PC-9 (cell line): ENCODE results near the gene SPOCK2. TPM values are rescaled to one million over a fixed set of nuclear protein-coding genes. Genes with fewer than 3 reads are reported as not detected.

Experiments
- BruUV-seq: library from RNA; stranded (reverse); fragments of 400-500 nt; replicated peaks from 2 replicates; lab custom pipeline; 2021; lab: Mats Ljungman, UMichigan
- CTCF ChIA-PET: fragments of 300-600 bp; sonication (Branson Sonifier 250); formaldehyde crosslinking; loops from one replicate; lab custom pipeline; 2022; ENCODE audit warnings: antibody characterized with exemption; lab: Charles Lee
- POLR2A ChIA-PET: fragments of 300-600 bp; sonication (Branson Sonifier 250); formaldehyde crosslinking; loops from one replicate; lab custom pipeline; 2022; ENCODE audit warnings: antibody characterized with exemption; ENCODE audit not compliant: unreplicated experiment; lab: Charles Lee
- DNase-seq, 2 experiments: peaks; one replicate each; pipeline versions ENCODE4 v3.0.0 to v3.0.0-alpha.2; 2015 to 2022; ENCODE audit warnings: mixed read lengths in 1 of 2
- H2AFZ ChIP-seq: fragments of 200-600 bp; sonication (generic); 2 replicates; pipeline ENCODE4 v1.8.1; 2017; ENCODE audit warnings: antibody characterized with exemption
- H3F3A ChIP-seq: fragments of 200-600 bp; sonication (generic); 2 replicates; pipeline ENCODE4 v1.8.1; 2017; ENCODE audit warnings: antibody characterized with exemption, mild to moderate bottlenecking, low read depth; ENCODE audit not compliant: insufficient read depth
- H3K27ac ChIP-seq: fragments of 200-600 bp; sonication (generic); 2 replicates; pipeline ENCODE4 v1.6.1; 2016; ENCODE audit warnings: mixed run types
- H3K27me3 ChIP-seq: fragments of 200-600 bp; sonication (generic); 2 replicates; pipeline ENCODE4 v1.6.1; 2016; ENCODE audit warnings: low read depth, mixed run types; ENCODE audit not compliant: insufficient read depth
- H3K36me3 ChIP-seq: fragments of 200-600 bp; sonication (generic); 2 replicates; pipeline ENCODE4 v1.6.1; 2016; ENCODE audit warnings: low read depth, mixed run types
- H3K4me1 ChIP-seq: fragments of 200-600 bp; sonication (generic); replicated peaks from 2 replicates; pipeline ENCODE4 v1.6.1; 2016; ENCODE audit warnings: mixed run types; ENCODE audit not compliant: insufficient read depth
- H3K4me2 ChIP-seq: fragments of 200-600 bp; sonication (generic); 2 replicates; pipeline ENCODE4 v1.6.1; 2017; ENCODE audit warnings: mixed run types
- H3K4me3 ChIP-seq: fragments of 200-600 bp; sonication (generic); 2 replicates; pipeline ENCODE4 v1.6.1; 2016; ENCODE audit warnings: mixed run types
- H3K79me2 ChIP-seq: fragments of 200-600 bp; sonication (generic); 2 replicates; pipeline ENCODE4 v1.6.1; 2017; ENCODE audit warnings: low read depth, mixed run types
- H3K9me2 ChIP-seq: fragments of 200-600 bp; sonication (generic); 2 replicates; pipeline ENCODE4 v1.8.1; 2017; ENCODE audit warnings: mild to moderate bottlenecking; ENCODE audit not compliant: insufficient read depth
- H3K9me3 ChIP-seq: fragments of 200-600 bp; sonication (generic); 2 replicates; pipeline ENCODE4 v1.8.1; 2016; ENCODE audit warnings: low read depth; ENCODE audit not compliant: insufficient read depth
- H4K20me1 ChIP-seq: fragments of 200-600 bp; sonication (generic); 2 replicates; pipeline ENCODE4 v1.8.1; 2017; ENCODE audit not compliant: insufficient read depth
- EZH2 ChIP-seq: fragments of 200-600 bp; sonication (generic); IDR thresholded peaks from 2 replicates; pipeline ENCODE4 v1.8.0; 2017; ENCODE audit warnings: antibody characterized with exemption, low read depth
- intact Hi-C: fragments of 100-400 bp; cut with micrococcal nuclease; formaldehyde crosslinking; loops from one replicate; pipeline ENCODE4 v1.10.0; 2022; ENCODE audit not compliant: unreplicated experiment
- total RNA-seq: library from RNA; stranded (reverse); gene quantifications from 2 replicates; pipeline ENCODE4 v1.2.3, GENCODE V29; 2021
- TF ChIP-seq, protein P1 (sequence below): fragments of 200-600 bp; sonication (generic); conservative IDR thresholded peaks from 2 replicates; pipeline ENCODE4 v1.6.1; 2017; ENCODE audit warnings: mixed run types, antibody characterized with exemption, mild to moderate bottlenecking, moderate library complexity

Gene SPOCK2
- total RNA-seq, 1 experiment from 2014 or later = 5.3 TPM

DNA sequence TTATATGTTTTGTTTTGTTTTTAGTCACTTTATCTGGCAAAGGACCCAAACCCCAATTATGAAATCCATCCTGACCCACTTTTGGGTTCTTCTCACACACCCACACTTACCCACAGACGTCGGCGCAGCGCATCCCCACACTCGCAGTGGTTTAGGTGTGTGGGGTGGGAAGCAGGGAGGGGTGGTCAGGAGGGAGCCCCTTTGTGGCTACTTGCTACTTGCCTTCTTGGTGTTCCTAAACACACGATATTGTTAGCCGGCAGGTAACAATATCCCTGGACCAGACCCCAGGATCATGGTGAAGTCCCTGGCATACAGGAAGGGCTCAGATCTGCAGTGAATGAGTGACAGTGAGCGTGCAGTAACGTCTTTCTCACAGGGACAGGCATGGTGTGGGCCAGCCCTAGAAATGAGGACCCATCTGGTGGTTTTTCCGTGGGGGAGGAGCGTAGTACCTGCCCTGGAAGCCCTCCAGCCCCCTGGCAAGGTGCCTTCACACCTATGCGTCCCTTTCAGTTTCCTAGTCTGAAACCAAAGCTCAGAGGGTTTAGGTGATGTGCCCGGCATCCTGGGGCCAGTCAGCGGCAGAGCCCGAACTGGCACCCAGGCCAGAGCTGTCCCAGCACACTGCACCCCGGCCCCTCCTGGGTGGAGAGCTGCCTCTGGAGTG, 4.4 kb downstream of the SPOCK2 start:
- no peak overlapping the region for H3K4me3 ChIP-seq
- no peak for DNase-seq
- no peaks in the 10 kb centered on the region for H3K27me3 ChIP-seq
- POLR2A ChIA-PET = no interaction called here
- peaks cover 44% of the 10 kb centered on the region for H3F3A ChIP-seq
- no peaks in the 10 kb centered on the region for H4K20me1 ChIP-seq
- H3K4me2 ChIP-seq = no peak overlapping the region; the same call in 1 of the 2 replicates
- BruUV-seq = no TSS peak
- peaks cover 53% of the 10 kb centered on the region for H3K4me1 ChIP-seq
- no peaks in the 10 kb centered on the region for H3K79me2 ChIP-seq
- TF ChIP-seq EZH2 = no peak
- TF ChIP-seq, protein P1, sequence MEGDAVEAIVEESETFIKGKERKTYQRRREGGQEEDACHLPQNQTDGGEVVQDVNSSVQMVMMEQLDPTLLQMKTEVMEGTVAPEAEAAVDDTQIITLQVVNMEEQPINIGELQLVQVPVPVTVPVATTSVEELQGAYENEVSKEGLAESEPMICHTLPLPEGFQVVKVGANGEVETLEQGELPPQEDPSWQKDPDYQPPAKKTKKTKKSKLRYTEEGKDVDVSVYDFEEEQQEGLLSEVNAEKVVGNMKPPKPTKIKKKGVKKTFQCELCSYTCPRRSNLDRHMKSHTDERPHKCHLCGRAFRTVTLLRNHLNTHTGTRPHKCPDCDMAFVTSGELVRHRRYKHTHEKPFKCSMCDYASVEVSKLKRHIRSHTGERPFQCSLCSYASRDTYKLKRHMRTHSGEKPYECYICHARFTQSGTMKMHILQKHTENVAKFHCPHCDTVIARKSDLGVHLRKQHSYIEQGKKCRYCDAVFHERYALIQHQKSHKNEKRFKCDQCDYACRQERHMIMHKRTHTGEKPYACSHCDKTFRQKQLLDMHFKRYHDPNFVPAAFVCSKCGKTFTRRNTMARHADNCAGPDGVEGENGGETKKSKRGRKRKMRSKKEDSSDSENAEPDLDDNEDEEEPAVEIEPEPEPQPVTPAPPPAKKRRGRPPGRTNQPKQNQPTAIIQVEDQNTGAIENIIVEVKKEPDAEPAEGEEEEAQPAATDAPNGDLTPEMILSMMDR = no peak
- H2AFZ ChIP-seq = no peak overlapping the region
- no peaks in the 10 kb centered on the region for H3K9me3 ChIP-seq
- H3K27ac ChIP-seq = peak overlapping the region; percentile 86
- CTCF ChIA-PET = no interaction called here
- H3K9me2 ChIP-seq = no peaks in the 10 kb centered on the region
- H3K36me3 ChIP-seq = no peaks in the 10 kb centered on the region
- intact Hi-C loops = no loop called here

DNA sequence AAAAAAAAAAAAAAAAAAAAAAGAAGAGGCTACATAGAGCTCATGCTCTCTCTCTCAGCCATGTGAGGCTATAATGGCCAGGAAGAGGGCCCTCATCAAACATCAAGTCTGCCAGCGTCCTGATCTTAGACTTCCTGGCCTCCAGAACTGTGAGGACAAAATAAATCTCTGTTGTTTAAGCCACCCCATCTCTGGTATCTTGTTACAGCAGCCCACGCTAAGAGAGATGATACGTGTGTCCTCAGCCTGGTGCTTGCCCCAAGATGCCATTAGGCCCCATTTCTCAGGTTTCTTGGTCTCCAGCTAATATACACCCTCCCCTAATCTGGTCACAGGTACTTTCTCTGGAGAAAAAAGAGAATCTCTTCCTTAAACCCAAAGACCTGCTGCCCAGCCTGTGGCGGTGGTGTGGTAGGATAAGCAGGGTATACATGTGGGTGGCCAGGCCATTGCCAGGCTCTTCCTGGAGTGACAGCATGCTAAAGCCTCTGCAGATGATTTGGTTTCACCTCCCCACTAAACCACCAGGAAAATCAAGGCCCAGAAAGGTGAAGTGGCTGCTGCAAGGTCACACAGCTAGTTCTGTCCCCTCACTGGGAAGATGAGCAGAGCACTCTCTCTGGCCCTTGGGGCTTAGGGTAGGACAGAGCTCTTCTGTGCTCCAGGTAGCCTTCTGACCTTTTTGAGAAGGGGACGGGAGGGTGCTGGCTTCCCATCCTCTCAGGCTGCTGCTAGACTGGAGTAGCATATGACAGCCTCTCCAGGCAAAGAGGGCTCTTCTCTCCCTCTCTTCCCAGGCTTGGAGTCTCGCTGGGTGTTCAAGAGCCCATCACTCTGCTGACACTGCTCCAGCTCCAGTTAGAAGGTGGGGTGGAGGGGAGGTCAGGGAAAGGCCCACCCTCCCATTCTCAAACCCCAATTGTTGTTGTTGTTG, 5.2 kb downstream of the SPOCK2 start:
- Histone ChIP-seq H4K20me1 (no peaks in the 10 kb centered on the region), H2AFZ (no peak overlapping the region), H3K27ac (peak overlapping the region; percentile 86), H3K9me2 (no peaks in the 10 kb centered on the region), H3K36me3 (no peaks in the 10 kb centered on the region), H3F3A (peaks cover 48% of the 10 kb centered on the region), H3K27me3 (no peaks in the 10 kb centered on the region), H3K79me2 (no peaks in the 10 kb centered on the region), H3K9me3 (no peaks in the 10 kb centered on the region), H3K4me2 (peak overlapping the region; percentile 70), H3K4me1 (peaks cover 57% of the 10 kb centered on the region), H3K4me3 (no peak overlapping the region)
- ChIA-PET POLR2A (no interaction called here), CTCF (interaction anchor here (0.6 kb wide), 1 partner anchor 218 kb away, joined by 11 read pairs; no protein-coding TSS in a partner anchor)
- no peak for TF ChIP-seq EZH2
- TF ChIP-seq, protein P1 = no peak
- peak in 1 of 2 experiments; percentile 35 for DNase-seq
- no TSS peak for BruUV-seq
- intact Hi-C loops = loop anchor here (1.0 kb wide), 1 partner anchor 133 kb away; the partner anchor contains the start of genes ANAPC16 and ASCC1
